H1 (cell line): ENCODE data around the gene KLF13. TPM values are rescaled to one million over a fixed set of nuclear protein-coding genes. Genes with fewer than 3 reads are reported as not detected.

ENCODE experiments used
- JUN ChIP-seq: IDR thresholded peaks from 2 replicates; pipeline ENCODE4 v1.6.1; 2011; ENCODE audit warnings: low read depth, mild to moderate bottlenecking, improper control_type of control experiment, low read length
- RBBP5 ChIP-seq: IDR thresholded peaks from 2 replicates; pipeline ENCODE4 v1.7.1; 2012; ENCODE audit warnings: low read depth, mild to moderate bottlenecking, inconsistent platforms, low read length, moderate library complexity, borderline replicate concordance
- RFX5 ChIP-seq: IDR thresholded peaks from 2 replicates; pipeline ENCODE4 v1.6.1; 2011; ENCODE audit warnings: low read depth, low read length, improper control_type of control experiment, borderline replicate concordance
- TCF12 ChIP-seq: IDR thresholded peaks from 2 replicates; pipeline ENCODE4 v1.6.1; 2011; ENCODE audit warnings: low read depth, mild to moderate bottlenecking, low read length
- polyA plus RNA-seq, 7 experiments: library from polyadenylated mRNA; depleted of rRNA in 3 of 7; stranded (reverse) in 5 of 7; unstranded in 2 of 7; fragments of >200 nt in 5 of 7; fragments of 200-250 nt in 2 of 7; gene quantifications; 1 replicate in 5 of 7; 2 replicates in 1 of 7; 4 replicates in 1 of 7; pipeline versions ENCODE4 v1.2.1 to v1.2.3, GENCODE V29; 2011 to 2013; ENCODE audit warnings: missing spikeins in 2 of 7, mixed read lengths in 2 of 7
- total RNA-seq: library from RNA; stranded (reverse); fragmentation: NEBNext Ultra II Directional; extraction: Animal tissue kit (Norgen Biotek cat#: 25700); gene quantifications from 2 replicates; pipeline ENCODE4 v1.2.1, GENCODE V29; 2021

Gene KLF13
- total and polyA plus RNA-seq, 2 of the 8 experiments (the other 6 are each of a cell fraction or from before 2014, with no cell fraction given), result 18.3 to 33.4 TPM

DNA sequence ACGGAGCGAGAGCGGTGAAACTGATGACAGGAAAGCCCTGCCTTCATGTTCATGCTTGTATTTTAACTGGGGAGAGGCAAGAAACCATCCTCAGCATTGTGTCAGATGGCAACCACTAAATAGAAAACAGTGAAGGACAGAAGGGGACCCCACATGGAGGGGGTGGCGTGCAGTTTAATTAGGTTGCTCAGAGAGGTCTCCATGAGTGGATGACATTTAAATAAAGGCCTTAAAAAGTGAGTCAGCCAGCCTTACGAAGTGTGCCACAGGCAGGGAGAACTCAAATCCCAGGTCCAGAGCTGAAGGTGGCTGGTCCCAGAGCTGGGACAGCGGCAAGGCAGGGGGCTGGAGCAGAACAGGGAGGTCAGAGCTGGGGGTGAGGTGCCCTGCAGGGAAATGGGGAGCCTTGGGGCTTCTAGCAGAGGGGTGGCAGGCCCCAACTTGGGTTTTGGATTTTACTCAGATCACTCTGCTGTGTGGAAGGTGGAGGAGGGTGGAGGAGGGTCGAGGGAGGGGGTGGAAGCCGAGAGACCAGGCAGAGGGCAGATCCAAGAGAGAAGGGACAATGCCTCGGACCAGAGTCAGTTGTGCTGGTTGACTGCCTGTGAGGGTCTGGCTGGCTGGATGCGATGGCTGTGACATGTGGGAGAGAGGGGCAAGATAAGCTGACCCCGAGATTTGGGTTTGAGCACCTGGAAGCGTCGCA lies 73.7 kb downstream of the KLF13 start (continued):
- TF ChIP-seq RBBP5 (no peak), TCF12 (no peak), RFX5 (no peak), JUN (no peak)
- TF ChIP-seq, all 59 proteins: peak for 0
